PFSK-1 (cell line): ENCODE data around the gene NYAP2.

ENCODE experiments used
- FOXP2 ChIP-seq: optimal IDR thresholded peaks from 2 replicates; pipeline ENCODE3; 2011; ENCODE audit warnings: borderline replicate concordance, control low read depth, inconsistent platforms; ENCODE audit not compliant: insufficient read depth; ENCODE audit errors: extremely low read length, extremely low read depth
- POLR2AphosphoS5 ChIP-seq: IDR thresholded peaks from 2 replicates; pipeline ENCODE4 v1.6.1; 2012; ENCODE audit warnings: low read depth, mild to moderate bottlenecking, control low read depth, low read length, moderate library complexity
- SIN3A ChIP-seq: IDR thresholded peaks from 2 replicates; pipeline ENCODE4 v1.6.1; 2012; ENCODE audit warnings: mild to moderate bottlenecking, low read length, moderate library complexity, borderline replicate concordance; ENCODE audit not compliant: insufficient read depth
- TAF1 ChIP-seq: IDR thresholded peaks from 2 replicates; pipeline ENCODE4 v1.6.1; 2012; ENCODE audit warnings: low read length, control low read depth, borderline replicate concordance; ENCODE audit not compliant: insufficient read depth
- TF ChIP-seq, protein P1 (sequence below), 2 experiments: IDR thresholded peaks; 2 replicates each; pipeline versions ENCODE4 v1.6.1 to v1.8.0; 2011 to 2012; ENCODE audit warnings: low read depth in 2 of 2, low read length in 2 of 2, control low read depth in 1 of 2, inconsistent platforms in 1 of 2, mild to moderate bottlenecking in 1 of 2, moderate library complexity in 1 of 2; ENCODE audit not compliant: insufficient read depth in 1 of 2

Gene NYAP2

DNA sequence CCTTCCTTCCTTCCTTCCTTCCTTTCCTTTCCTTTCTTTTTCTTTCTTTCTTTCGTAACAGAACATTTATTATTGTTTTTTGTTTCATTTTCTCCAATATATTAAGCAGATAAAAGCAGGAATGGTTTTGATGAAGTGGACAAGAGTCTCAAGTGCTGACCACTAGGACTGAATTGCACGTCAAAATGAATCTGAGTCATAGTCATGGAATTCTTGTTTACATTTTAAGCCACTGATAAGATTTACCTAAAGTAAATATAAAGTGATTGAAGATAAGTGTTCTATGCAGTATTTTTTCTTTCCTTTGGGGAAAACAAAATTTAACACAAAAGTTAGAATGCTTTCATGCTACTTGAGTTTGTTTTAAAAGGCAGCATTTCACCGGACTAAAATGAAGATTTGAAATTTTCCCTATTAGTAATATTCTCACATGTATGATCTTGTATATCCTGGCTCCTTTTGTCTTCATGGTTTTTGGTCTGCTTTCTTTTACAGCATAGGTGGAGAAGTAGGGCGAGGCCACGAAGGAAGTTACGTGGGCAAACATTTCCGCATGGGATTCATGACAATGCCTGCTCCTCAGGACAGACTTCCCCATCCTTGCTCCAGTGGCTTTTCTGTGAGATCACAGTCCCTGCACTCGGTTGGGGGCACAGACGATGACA is 113.5 kb downstream of the NYAP2 start:
- TF ChIP-seq SIN3A (no peak), FOXP2 (no peak), TAF1 (no peak), POLR2AphosphoS5 (no peak)
- TF ChIP-seq, protein P1, sequence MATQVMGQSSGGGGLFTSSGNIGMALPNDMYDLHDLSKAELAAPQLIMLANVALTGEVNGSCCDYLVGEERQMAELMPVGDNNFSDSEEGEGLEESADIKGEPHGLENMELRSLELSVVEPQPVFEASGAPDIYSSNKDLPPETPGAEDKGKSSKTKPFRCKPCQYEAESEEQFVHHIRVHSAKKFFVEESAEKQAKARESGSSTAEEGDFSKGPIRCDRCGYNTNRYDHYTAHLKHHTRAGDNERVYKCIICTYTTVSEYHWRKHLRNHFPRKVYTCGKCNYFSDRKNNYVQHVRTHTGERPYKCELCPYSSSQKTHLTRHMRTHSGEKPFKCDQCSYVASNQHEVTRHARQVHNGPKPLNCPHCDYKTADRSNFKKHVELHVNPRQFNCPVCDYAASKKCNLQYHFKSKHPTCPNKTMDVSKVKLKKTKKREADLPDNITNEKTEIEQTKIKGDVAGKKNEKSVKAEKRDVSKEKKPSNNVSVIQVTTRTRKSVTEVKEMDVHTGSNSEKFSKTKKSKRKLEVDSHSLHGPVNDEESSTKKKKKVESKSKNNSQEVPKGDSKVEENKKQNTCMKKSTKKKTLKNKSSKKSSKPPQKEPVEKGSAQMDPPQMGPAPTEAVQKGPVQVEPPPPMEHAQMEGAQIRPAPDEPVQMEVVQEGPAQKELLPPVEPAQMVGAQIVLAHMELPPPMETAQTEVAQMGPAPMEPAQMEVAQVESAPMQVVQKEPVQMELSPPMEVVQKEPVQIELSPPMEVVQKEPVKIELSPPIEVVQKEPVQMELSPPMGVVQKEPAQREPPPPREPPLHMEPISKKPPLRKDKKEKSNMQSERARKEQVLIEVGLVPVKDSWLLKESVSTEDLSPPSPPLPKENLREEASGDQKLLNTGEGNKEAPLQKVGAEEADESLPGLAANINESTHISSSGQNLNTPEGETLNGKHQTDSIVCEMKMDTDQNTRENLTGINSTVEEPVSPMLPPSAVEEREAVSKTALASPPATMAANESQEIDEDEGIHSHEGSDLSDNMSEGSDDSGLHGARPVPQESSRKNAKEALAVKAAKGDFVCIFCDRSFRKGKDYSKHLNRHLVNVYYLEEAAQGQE (IDR thresholded peaks at IDR 0.05; ENCODE audit: insufficient read depth in 1 of 2, low read depth in 2 of 2, low read length in 2 of 2), result no peak

DNA sequence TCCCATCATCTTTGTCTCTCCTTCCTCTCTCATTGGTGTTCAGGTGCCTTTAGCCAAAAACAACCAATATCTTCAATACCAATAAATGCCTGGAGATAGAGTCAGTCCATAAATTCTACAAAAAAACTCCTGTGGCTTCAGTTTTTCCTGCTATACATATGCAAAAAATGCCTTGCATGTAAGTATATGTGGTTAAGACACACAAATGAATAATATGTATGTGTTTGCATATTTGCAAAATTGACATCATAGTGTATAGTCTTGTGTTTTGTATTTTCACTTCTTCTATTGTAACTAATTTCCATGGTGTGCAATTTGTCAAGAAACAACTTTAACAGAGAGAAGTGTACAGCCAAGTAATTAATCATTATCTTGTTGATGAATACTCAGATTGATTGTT is 115.5 kb downstream of the NYAP2 start:
- TF ChIP-seq, protein P1 (IDR thresholded peaks at IDR 0.05; ENCODE audit: insufficient read depth in 1 of 2, low read depth in 2 of 2, low read length in 2 of 2), result no peak
- no peak for TF ChIP-seq SIN3A
- no peak for TF ChIP-seq POLR2AphosphoS5
- TF ChIP-seq TAF1, result no peak
- TF ChIP-seq FOXP2, result no peak

DNA sequence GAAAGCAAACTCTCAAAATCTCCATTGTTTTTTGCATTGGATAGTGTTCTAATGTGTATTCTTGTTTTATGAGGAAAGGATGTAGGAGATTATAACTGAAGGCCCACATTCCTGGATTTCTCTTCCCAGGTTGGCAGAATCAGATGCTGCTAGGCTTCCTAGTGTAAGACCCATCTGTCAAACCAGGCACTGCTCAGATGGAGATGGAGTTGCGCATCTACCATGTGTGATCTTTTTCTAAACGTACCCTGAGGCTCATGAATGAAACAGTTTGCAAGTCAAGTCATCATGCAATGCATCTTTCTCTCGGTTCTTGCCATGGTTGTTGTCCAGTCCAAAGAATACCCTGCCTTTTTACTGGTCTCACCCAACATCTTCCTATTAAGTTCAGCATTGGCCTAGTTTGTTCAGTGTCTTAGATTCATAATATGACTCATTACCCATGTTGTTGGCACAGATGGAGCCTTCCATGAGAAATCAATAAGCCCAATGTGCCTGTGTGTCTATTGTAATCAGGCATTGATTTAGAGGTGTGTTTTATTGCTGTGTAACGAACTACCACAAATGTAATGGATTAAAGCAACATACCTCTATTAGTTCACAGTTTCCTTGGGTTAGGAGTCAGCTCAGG is 127.4 kb downstream of the NYAP2 start:
- no peak for TF ChIP-seq TAF1
- TF ChIP-seq, protein P1 (IDR thresholded peaks at IDR 0.05; ENCODE audit: insufficient read depth in 1 of 2, low read depth in 2 of 2, low read length in 2 of 2), result no peak

DNA sequence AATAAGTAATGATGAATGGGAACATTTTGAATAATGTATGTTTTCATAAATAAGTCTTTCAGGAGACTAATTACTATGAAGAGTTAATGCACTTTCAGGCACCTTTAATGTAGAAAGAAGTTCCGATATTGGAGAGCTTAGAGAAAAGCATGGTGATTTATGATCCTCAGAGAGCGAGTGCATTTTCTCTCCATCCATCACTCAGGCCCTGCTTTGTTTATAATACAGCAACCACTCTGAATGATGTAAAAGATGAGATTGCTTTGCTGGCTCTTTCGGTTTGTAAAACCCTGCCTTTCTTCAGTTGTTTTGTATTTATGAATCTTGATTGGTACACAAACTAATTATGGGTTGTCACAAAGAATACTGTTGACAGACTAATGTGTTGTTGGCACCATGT is 132.0 kb downstream of the NYAP2 start:
- TF ChIP-seq TAF1 (no peak), SIN3A (no peak)
- TF ChIP-seq, protein P1 (IDR thresholded peaks at IDR 0.05; ENCODE audit: insufficient read depth in 1 of 2, low read depth in 2 of 2, low read length in 2 of 2), result no peak

DNA sequence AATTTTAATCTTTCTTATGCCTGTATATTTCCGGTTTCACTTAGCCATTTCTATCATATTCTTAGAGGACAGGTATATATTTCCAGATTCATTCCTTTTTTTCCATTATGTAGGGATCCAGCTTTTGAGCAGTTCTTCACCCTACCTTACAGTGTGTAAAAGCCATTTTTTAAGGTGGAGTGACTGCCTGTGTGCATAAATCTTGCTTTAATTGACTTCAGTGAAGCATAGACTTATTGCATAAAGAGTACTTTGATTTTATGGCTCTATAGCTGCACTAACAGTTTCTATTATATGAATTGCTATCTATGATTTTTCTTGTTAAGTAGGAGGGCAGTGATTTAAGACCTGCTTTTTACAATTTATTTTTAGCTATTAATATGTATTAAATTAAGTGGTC is 132.6 kb downstream of the NYAP2 start:
- no peak for TF ChIP-seq TAF1
- no peak for TF ChIP-seq SIN3A
- no peak for TF ChIP-seq POLR2AphosphoS5
- TF ChIP-seq FOXP2, result no peak
- TF ChIP-seq, protein P1 (IDR thresholded peaks at IDR 0.05; ENCODE audit: insufficient read depth in 1 of 2, low read depth in 2 of 2, low read length in 2 of 2), result no peak
